NCI-H526 (cell line): ENCODE results near the gene MS4A7.
A peak's percentile ranks its signal among the peaks of the same experiment; 100 is the strongest.

ENCODE experiments used
- DNase-seq, 2 experiments: peaks; one replicate each; lab custom pipeline; 2025; lab: John Stamatoyannopoulos, UW

The MS4A7 gene

GRCh38 chr11:60370811-60371298 is 7.5 kb upstream of the MS4A7 start:
- peak in 1 of 2 experiments; percentile 2 for DNase-seq

- no peak for DNase-seq
Measured at GRCh38 chr11:60371386-60371785, 6.9 kb upstream of the MS4A7 start.

- DNase-seq: no peak
Measured at GRCh38 chr11:60371854-60372253, 6.5 kb upstream of the MS4A7 start.

GRCh38 chr11:60372767-60373166 is 5.6 kb upstream of the MS4A7 start:
- DNase-seq: no peak

- DNase-seq: no peak
Measured at GRCh38 chr11:60375316-60375715, 3.0 kb upstream of the MS4A7 start.

- no peak for DNase-seq
Measured at GRCh38 chr11:60376601-60377000, 1.7 kb upstream of the MS4A7 start.

GRCh38 chr11:60377401-60378136 is 763 bp upstream of the MS4A7 start:
- DNase-seq: no peak

- no peak for DNase-seq
Measured at GRCh38 chr11:60389279-60389910, 11.1 kb downstream of the MS4A7 start.

- DNase-seq: no peak
Measured at GRCh38 chr11:60390419-60390818, 12.1 kb downstream of the MS4A7 start.

GRCh38 chr11:60392361-60392760 is 14.0 kb downstream of the MS4A7 start:
- DNase-seq: no peak

GRCh38 chr11:60393016-60393415 is 14.7 kb downstream of the MS4A7 start:
- DNase-seq: no peak

- DNase-seq: no peak
Measured at GRCh38 chr11:60394666-60395380, 16.5 kb downstream of the MS4A7 start.

- DNase-seq: no peak
Measured at GRCh38 chr11:60396382-60396781, 18.1 kb downstream of the MS4A7 start, which contains the start of gene MS4A14. Gene MS4A14 (plus strand): TSS chr11:60396459. CDS start chr11:60396579, 120 bp downstream.

GRCh38 chr11:60396799-60397198 is 18.5 kb downstream of the MS4A7 start:
- DNase-seq: no peak

- DNase-seq: no peak
Measured at GRCh38 chr11:60420015-60420414, 41.7 kb downstream of the MS4A7 start.

- no peak for DNase-seq
Measured at GRCh38 chr11:60422609-60423008, 44.3 kb downstream of the MS4A7 start.

GRCh38 chr11:60428517-60428916 is 50.2 kb downstream of the MS4A7 start:
- no peak for DNase-seq

- no peak for DNase-seq
Measured at GRCh38 chr11:60429272-60429671, 50.9 kb downstream of the MS4A7 start, which contains the start of gene MS4A5. Gene MS4A5 (plus strand): TSS chr11:60429572. CDS start chr11:60429675, 103 bp downstream.

- no peak for DNase-seq
Measured at GRCh38 chr11:60431251-60431650, 52.9 kb downstream of the MS4A7 start.

GRCh38 chr11:60433401-60433800 is 55.1 kb downstream of the MS4A7 start:
- no peak for DNase-seq
